Measurements from ENCODE around the gene NUMA1.

DNA sequence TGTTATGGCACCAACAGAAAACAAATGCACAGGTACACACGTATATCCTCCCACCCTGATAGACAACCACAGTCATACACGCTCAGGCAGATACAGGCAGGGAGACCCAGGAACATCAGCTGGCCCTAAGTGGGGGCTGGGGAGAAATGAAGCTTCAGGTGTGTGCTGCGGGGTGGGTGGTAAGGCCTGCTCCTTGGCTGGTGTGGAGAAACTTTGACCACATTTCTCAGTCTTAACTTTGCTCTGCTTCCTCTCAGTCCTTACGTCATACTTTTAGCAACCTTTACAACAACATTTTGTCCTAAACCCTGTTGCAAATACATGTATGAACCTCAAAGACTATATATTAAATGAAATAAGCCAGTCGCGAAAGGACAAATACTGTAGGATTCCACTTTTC, 38.9 kb upstream of the NUMA1 start:
- TF ChIP-seq, protein P1, sequence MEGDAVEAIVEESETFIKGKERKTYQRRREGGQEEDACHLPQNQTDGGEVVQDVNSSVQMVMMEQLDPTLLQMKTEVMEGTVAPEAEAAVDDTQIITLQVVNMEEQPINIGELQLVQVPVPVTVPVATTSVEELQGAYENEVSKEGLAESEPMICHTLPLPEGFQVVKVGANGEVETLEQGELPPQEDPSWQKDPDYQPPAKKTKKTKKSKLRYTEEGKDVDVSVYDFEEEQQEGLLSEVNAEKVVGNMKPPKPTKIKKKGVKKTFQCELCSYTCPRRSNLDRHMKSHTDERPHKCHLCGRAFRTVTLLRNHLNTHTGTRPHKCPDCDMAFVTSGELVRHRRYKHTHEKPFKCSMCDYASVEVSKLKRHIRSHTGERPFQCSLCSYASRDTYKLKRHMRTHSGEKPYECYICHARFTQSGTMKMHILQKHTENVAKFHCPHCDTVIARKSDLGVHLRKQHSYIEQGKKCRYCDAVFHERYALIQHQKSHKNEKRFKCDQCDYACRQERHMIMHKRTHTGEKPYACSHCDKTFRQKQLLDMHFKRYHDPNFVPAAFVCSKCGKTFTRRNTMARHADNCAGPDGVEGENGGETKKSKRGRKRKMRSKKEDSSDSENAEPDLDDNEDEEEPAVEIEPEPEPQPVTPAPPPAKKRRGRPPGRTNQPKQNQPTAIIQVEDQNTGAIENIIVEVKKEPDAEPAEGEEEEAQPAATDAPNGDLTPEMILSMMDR (conservative IDR thresholded peaks at IDR 0.05), result no peak
- no peak for TF ChIP-seq EZH2 (IDR thresholded peaks at IDR 0.05; ENCODE audit: low read depth)

Data from PC-9 (cell line).